Measurements from ENCODE around the gene SPINK8.

DNA sequence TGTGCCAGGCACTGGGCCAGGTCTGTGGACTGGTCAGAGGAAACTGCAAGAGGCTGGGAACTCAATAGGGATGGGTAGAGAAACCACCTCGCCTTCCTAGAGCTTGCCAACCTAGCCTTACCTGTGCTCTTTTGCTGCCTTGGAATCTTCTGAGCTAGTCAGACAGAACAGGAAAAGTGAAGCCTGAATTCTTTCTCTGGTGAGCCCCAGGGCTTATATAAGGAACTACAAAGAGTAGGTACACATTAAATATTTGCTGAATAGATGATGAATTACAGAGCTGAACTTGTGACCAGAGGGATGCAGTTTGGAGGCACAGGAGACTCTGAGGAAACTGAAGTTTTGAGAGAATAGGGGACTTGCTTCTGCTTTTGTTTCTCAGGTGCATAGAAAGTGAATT lies 23.0 kb upstream of the SPINK8 start:
- TF ChIP-seq, protein P1, sequence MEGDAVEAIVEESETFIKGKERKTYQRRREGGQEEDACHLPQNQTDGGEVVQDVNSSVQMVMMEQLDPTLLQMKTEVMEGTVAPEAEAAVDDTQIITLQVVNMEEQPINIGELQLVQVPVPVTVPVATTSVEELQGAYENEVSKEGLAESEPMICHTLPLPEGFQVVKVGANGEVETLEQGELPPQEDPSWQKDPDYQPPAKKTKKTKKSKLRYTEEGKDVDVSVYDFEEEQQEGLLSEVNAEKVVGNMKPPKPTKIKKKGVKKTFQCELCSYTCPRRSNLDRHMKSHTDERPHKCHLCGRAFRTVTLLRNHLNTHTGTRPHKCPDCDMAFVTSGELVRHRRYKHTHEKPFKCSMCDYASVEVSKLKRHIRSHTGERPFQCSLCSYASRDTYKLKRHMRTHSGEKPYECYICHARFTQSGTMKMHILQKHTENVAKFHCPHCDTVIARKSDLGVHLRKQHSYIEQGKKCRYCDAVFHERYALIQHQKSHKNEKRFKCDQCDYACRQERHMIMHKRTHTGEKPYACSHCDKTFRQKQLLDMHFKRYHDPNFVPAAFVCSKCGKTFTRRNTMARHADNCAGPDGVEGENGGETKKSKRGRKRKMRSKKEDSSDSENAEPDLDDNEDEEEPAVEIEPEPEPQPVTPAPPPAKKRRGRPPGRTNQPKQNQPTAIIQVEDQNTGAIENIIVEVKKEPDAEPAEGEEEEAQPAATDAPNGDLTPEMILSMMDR (IDR thresholded peaks at IDR 0.05) = no peak
- no peak for TF ChIP-seq POLR2AphosphoS5 (IDR thresholded peaks at IDR 0.05)
- TF ChIP-seq POLR2A (IDR thresholded peaks at IDR 0.05) = no peak
- TF ChIP-seq EP300 (IDR thresholded peaks at IDR 0.05) = no peak

Measured in upper lobe of left lung (tissue), 4 donors.